GM20000 (cell line): ENCODE results near the gene HDAC8.

ENCODE experiments used
- DNase-seq: peaks from one replicate; pipeline ENCODE4 v3.0.0; 2012; ENCODE audit warnings: low spot score
- CTCF ChIP-seq: IDR thresholded peaks from 2 replicates; pipeline ENCODE4 v1.5.1; 2012; ENCODE audit warnings: mild to moderate bottlenecking, control low read depth; ENCODE audit errors: extremely low read depth, missing control alignments

HDAC8 gene

GRCh38 chrX:72392816-72393800 lies 179.5 kb downstream of the HDAC8 start:
- no peak for TF ChIP-seq CTCF
- DNase-seq = no peak

- DNase-seq = no peak
- no peak for TF ChIP-seq CTCF
Measured at GRCh38 chrX:72392042-72392441, 180.6 kb downstream of the HDAC8 start.

- TF ChIP-seq CTCF = no peak
- no peak for DNase-seq
Measured at GRCh38 chrX:72387247-72387646, 185.4 kb downstream of the HDAC8 start.

- no peak for TF ChIP-seq CTCF
- DNase-seq = no peak
Measured at GRCh38 chrX:72382202-72382595, 190.4 kb downstream of the HDAC8 start.

- DNase-seq = no peak
- no peak for TF ChIP-seq CTCF
Measured at GRCh38 chrX:72381439-72382201, 191.0 kb downstream of the HDAC8 start.

- no peak for DNase-seq
- TF ChIP-seq CTCF = no peak
Measured at GRCh38 chrX:72376124-72376523, 196.5 kb downstream of the HDAC8 start.

GRCh38 chrX:72373136-72373535 lies 199.5 kb downstream of the HDAC8 start:
- no peak for TF ChIP-seq CTCF
- DNase-seq = no peak
